ENCODE measurements around the gene ATRX.
"Not testable (repeated sequence)": the region's sequence is repeated elsewhere in the genome, so short reads cannot be mapped to it uniquely, and the experiment has no call there.

Gene ATRX

DNA sequence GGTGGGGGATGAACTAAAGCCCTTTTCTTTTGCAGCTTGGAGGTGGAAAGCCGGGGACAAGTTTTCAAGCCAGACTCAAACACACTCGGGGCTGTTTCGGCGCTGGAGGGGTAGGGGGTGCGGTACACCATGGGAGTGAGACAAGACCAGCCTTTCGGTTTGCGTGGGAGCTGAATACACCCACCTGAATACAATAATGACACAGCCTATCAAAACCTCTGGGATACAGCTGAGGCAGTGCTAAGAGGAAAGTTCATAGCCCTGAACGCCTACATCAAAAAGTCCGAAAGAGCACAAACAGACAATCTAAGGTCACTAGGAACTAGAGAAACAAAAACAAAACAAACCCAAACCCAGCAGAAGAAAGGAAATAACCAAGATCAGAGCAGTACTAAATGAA lies 163.3 kb downstream of the ATRX start:
- CTCF ChIA-PET, result interaction anchor here (0.7 kb wide), 1 partner anchor 753 kb away, joined by 3 read pairs; no protein-coding TSS in a partner anchor
- POLR2A ChIA-PET, result no interaction called here

DNA sequence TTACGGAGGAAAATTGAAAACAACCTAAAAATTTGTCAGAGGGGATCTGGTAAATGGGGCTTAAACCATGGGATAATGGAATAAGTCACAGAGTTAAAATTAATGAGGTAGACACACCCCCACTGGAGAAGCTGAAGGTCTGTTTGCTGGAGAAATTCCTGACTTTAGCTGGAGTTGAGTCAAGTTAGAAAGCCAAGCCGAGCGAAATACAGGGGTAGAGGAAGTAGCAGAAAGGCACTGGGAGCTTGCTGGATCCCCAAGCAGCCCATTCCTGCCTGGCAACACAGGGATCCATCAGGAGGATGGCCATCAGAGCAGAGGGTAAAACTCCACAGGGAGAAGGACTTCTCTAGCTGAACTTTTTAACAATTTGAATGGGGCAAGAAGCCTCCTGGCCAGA lies 163.8 kb downstream of the ATRX start:
- no peak overlapping the region for H3K4me3 ChIP-seq (ENCODE audit: low read depth, low read length)
- no peaks in the 10 kb centered on the region for H3K9me3 ChIP-seq (ENCODE audit: control insufficient read depth, insufficient read depth, low read depth, low read length)
- H3K27ac ChIP-seq (ENCODE audit: extremely low read depth, low read depth, low read length), result no peak overlapping the region
- no peaks in the 10 kb centered on the region for H3K4me1 ChIP-seq (ENCODE audit: control insufficient read depth, insufficient read depth, low read length)
- CTCF ChIA-PET, result no interaction called here
- POLR2A ChIA-PET, result no interaction called here
- H3K36me3 ChIP-seq (ENCODE audit: control insufficient read depth in 2 of 2, insufficient read depth in 1 of 2, low read length in 2 of 2), result peaks cover 13 to 14% of the 10 kb centered on the region in 2 experiments; a peak in 2 of 3 replicates
- TF ChIP-seq MZF1 (tag by site-specific recombination; IDR thresholded peaks at IDR 0.05; ENCODE audit: borderline replicate concordance), result no peak
- TF ChIP-seq, protein P1, sequence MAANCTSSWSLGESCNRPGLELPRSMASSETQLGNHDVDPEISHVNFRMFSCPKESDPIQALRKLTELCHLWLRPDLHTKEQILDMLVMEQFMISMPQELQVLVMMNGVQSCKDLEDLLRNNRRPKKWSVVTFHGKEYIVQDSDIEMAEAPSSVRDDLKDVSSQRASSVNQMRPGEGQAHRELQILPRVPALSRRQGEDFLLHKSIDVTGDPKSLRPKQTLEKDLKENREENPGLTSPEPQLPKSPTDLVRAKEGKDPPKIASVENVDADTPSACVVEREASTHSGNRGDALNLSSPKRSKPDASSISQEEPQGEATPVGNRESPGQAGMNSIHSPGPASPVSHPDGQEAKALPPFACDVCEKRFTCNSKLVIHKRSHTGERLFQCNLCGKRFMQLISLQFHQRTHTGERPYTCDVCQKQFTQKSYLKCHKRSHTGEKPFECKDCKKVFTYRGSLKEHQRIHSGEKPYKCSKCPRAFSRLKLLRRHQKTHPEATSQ (tag by site-specific recombination; IDR thresholded peaks at IDR 0.05), result no peak
- TF ChIP-seq, protein P2, sequence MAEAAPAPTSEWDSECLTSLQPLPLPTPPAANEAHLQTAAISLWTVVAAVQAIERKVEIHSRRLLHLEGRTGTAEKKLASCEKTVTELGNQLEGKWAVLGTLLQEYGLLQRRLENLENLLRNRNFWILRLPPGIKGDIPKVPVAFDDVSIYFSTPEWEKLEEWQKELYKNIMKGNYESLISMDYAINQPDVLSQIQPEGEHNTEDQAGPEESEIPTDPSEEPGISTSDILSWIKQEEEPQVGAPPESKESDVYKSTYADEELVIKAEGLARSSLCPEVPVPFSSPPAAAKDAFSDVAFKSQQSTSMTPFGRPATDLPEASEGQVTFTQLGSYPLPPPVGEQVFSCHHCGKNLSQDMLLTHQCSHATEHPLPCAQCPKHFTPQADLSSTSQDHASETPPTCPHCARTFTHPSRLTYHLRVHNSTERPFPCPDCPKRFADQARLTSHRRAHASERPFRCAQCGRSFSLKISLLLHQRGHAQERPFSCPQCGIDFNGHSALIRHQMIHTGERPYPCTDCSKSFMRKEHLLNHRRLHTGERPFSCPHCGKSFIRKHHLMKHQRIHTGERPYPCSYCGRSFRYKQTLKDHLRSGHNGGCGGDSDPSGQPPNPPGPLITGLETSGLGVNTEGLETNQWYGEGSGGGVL (tag by site-specific recombination; IDR thresholded peaks at IDR 0.05), result no peak
- no peak for TF ChIP-seq GFI1B (tag by site-specific recombination; IDR thresholded peaks at IDR 0.05)
- TF ChIP-seq ZBTB21 (tag by site-specific recombination; IDR thresholded peaks at IDR 0.05), result no peak
- no peak for TF ChIP-seq HOXD13 (CRISPR knock-in tag; IDR thresholded peaks at IDR 0.05; ENCODE audit: borderline replicate concordance)
- no peak for TF ChIP-seq ZNF837 (tag by site-specific recombination; IDR thresholded peaks at IDR 0.05)
- no peak for TF ChIP-seq ZNF488 (tag by site-specific recombination; IDR thresholded peaks at IDR 0.05)
- TF ChIP-seq ZNF324 (tag by site-specific recombination; IDR thresholded peaks at IDR 0.05), result no peak
- TF ChIP-seq ZNF404 (tag by site-specific recombination; IDR thresholded peaks at IDR 0.05), result no peak
- TF ChIP-seq ZNF148 (tag by site-specific recombination; IDR thresholded peaks at IDR 0.05; ENCODE audit: borderline replicate concordance), result no peak
- no peak for TF ChIP-seq ZNF121 (tag by site-specific recombination; IDR thresholded peaks at IDR 0.05)
- TF ChIP-seq ZNF621 (tag by site-specific recombination; IDR thresholded peaks at IDR 0.05), result no peak
- no peak for TF ChIP-seq ZNF362 (tag by site-specific recombination; IDR thresholded peaks at IDR 0.05)
- TF ChIP-seq ZNF513 (tag by site-specific recombination; IDR thresholded peaks at IDR 0.05), result no peak
- no peak for TF ChIP-seq ZNF37A (tag by site-specific recombination; IDR thresholded peaks at IDR 0.05)

More for the DNA sequence above, 163.3 kb downstream of the ATRX start:
- 0 out of 2 replicates have a peak, but pooled peaks have one; percentile 29 for TF ChIP-seq EGR2 (tag by site-specific recombination; IDR thresholded peaks at IDR 0.05; ENCODE audit: low read depth)
- no peak for TF ChIP-seq ZNF23 (tag by site-specific recombination; IDR thresholded peaks at IDR 0.05; ENCODE audit: borderline replicate concordance)
- Histone ChIP-seq H3K4me1 (ENCODE audit: control insufficient read depth, insufficient read depth, low read length) (no peaks in the 10 kb centered on the region), H3K9me3 (ENCODE audit: control insufficient read depth, insufficient read depth, low read depth, low read length) (no peaks in the 10 kb centered on the region), H3K36me3 (ENCODE audit: control insufficient read depth in 2 of 2, insufficient read depth in 1 of 2, low read length in 2 of 2) (peaks cover 13 to 18% of the 10 kb centered on the region in 2 experiments; a peak in 2 of 3 replicates), H3K4me3 (ENCODE audit: low read depth, low read length) (no peak overlapping the region), H3K27ac (ENCODE audit: extremely low read depth, low read depth, low read length) (no peak overlapping the region)

DNA sequence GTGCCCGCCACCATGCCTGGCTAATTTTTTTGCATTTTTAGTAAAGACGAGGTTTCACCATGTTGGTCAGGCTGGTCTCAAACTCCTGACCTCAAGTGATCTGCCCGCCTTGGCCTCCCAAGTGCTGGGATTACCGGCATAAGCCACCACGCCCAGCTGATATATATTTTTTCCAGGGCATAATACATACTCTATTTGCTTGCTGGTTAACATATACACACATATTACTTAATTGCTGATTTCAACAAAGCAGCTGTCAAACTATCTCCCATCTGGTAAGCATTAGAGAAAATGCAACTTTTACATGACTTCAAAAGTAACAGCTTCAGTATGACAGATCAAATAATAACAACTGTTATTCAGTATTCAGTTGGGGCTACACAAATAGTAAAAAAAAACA lies 164.6 kb downstream of the ATRX start:
- H3K4me1 ChIP-seq (ENCODE audit: control insufficient read depth, insufficient read depth, low read length); POLR2A ChIA-PET; H3K9me3 ChIP-seq (ENCODE audit: control insufficient read depth, insufficient read depth, low read depth, low read length); H3K4me3 ChIP-seq (ENCODE audit: low read depth, low read length); H3K27ac ChIP-seq (ENCODE audit: extremely low read depth, low read depth, low read length): not testable (repeated sequence)
- CTCF ChIA-PET, result interaction anchor here (0.6 to 0.7 kb wide), 2 partner anchors 162 to 1187 kb away, joined by 3 read pairs; no protein-coding TSS in a partner anchor
- H3K36me3 ChIP-seq (ENCODE audit: control insufficient read depth in 2 of 2, insufficient read depth in 1 of 2, low read length in 2 of 2), result peaks cover 16 to 18% of the 10 kb centered on the region in 2 experiments
